GM21786 (cell line): ENCODE measurements around the gene MYO18B.
"Not testable (repeated sequence)": the region's sequence is repeated elsewhere in the genome, so short reads cannot be mapped to it uniquely, and the experiment has no call there.

ENCODE experiments used
- ATAC-seq: cut with Tn5 transposase; IDR thresholded peaks from one replicate; pipeline ENCODE4 v1.9.1; 2021; ENCODE audit not compliant: unreplicated experiment

MYO18B gene

DNA sequence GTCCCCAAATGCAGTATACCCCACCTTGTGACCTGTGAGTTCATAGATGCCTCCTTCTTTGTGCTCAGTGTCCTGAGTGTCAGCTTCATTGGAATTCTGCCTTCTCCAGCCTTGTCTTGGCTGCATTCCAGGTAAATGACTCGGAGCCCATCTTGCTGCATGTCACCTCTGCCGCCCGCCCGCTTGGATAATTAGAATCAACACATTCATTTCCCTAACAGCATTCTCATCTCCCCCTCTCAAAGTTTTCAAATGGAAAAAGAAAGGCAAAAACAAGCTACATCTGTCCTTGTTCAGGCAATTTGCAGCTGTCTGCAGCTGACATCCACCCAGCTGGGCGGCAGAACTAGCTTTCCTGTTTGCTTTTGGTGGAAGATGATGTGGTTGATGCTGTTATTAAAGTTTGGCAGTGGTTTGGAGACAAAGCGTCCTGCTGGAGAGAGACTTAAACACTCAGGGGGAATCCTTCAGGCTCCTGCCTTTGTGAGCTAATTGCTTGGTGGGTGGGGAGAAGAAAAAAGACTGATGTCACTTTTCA lies 228.5 kb downstream of the MYO18B start:
- ATAC-seq = no peak

DNA sequence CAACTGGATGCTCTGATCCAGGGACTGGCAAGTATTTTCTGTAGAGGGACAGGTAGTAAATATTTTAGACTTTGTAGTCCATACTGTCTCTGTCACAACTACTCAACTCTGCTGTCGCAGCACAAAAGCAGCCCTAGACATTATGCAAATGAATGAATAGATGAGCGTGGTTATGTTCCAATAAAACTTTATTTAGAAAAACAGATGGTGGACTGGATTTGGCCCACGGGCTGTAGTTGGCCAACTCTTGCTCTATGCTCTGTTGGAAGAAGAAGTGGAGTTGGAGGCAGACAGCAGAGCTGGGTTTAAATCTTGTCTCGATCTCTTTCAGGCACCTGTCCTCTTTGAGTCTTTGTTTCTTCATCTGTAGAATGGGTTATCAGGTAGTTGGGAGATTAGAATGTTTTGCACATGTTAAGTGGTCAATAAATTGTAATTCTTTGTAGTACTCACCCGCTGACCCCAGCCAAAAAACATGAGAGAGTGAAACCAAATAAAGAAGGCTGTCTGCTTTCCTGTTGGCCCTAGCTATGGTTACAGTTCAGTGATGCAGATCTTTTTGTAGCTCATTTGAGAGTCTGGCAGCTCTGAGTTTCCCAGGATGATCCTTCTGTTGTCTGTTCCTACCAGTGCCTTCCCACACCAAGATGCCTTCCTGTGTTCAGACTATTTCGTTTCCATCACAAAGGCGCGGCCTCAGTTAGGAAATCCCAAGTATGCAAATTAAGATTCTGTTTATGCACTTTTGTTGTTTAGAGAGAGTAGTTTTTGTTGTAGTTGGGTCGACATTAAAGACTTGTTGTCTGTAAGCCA lies 229.2 kb downstream of the MYO18B start:
- ATAC-seq = no peak

DNA sequence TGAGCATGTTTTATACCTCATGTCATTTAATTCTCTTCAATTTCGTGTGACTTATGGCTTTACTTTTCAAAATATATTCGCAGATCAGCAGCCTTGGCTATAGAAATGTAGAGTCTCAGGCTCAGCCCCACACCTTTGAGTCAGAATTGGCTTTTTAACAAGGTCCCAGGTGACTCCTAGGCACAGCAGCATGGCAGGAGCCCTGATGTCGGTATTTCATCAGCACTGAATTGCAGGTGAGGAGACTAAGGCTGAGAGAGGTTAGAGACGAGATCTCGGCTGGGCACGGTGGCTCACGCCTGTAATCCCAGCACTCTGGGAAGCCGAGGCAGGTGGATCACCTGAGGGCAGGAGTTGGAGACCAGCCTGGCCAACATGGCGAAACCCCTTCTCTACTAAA lies 230.4 kb downstream of the MYO18B start:
- ATAC-seq = no peak

DNA sequence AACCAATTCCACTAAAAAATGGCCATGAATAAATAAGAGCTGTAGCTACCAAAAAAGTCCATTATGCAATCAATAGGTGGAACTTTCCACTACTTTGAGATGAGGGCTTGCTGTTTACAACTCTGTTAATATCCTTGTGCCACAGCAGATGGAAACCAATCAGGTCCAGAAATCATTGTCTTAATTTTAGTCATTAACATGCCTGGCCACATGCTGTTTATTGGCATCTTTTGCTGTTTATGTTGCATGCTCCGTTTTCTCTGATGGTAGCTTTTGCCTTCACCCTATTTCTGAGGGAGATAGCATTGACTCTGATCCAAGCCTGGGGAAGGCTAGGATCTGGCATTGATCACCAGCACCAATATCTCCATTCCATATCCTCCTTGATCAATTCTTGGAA lies 234.4 kb downstream of the MYO18B start:
- ATAC-seq = no peak

DNA sequence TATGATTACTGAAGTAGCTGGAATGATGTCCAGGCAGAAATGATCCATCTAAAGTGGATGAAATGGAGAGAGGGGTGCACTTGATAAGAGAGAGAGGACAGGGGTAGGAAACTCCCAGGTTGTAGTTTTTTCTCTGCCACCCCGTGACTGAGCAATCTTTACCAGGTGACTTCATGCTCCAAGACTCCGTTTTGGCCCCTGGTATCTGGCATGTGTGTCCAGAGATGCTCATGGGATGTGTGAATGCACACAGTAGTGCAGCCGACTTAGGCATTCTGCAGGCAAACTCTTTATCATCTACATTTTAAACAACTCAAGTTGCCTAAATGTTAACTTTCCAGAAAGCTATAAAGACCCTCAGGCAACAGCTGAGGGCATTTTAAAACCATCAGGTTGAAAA lies 238.0 kb downstream of the MYO18B start:
- ATAC-seq = no peak

DNA sequence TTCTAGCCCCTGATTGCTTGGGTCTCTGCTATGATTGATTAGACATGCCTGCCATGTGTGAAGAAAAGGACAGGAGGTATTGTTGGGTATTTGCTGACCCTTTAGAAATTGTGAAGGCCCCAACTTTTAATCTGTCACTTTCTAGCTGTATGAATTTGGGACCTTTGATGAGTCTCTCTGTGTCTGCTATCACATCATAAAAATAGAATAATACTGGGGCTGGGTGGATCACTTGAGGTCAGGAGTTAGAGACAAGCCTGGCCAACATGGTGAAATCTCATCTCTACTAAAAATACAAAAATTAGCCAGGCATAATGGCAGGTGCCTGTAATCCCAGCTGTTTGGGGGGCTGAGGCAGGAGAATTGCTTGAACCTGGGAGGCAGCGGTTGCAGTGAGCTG lies 242.9 kb downstream of the MYO18B start:
- ATAC-seq = not testable (repeated sequence)

DNA sequence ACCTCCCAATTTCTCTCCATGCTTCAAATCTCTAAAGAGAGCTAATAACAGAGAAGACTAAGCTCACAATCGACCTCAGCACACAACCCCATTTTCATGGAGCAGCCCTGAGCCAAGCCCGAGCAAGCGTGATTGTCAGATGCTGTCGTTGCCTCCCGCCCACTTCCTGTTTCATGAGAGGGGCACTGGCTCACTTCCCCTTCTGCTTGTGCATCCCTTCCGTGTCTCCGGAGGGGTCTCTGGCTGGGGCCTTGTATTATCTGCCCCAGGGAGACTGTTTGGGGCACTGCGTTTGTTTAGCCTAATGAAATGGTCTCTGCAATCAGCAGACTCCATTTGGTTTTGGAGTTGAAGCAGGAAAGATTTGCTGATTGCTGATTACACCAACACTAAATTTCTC lies 246.0 kb downstream of the MYO18B start:
- no peak for ATAC-seq

DNA sequence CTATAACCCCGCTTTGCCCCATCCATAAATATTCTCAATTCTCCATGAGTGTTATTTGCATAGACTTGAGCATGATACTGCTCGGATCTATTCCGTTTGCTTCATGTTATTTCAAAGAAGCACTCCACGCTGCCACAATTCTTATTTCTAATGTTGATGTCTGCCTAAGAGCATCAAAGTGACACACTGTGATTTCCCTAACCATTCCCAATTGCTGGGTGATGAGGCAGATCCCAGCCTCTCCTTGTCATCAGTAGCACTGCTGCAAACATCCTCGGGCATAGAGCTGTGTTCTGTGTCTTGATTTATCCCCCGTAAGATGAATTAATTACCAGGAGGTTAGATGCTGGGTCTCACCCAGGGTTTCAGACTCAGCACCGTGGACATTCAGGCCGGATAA lies 249.0 kb downstream of the MYO18B start:
- no peak for ATAC-seq

DNA sequence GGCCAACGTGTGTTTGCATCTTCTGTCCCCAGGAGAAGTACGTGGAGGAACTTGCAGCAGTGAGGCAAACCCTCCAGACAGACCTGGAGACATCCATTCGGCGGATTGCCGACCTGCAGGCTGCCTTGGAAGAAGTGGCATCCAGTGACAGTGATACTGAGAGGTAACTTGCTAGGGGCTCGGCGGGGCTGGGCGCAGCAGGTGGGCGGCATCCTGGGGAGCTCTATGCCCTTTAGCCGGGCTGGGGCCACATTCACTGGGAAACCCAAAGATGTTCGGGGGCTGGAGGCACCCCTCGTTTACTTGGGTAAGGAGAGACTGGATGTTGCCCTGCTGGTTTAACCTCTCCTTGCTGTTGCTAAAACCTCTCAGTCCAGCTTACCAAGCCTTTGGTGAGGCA lies 250.3 kb downstream of the MYO18B start:
- no peak for ATAC-seq

DNA sequence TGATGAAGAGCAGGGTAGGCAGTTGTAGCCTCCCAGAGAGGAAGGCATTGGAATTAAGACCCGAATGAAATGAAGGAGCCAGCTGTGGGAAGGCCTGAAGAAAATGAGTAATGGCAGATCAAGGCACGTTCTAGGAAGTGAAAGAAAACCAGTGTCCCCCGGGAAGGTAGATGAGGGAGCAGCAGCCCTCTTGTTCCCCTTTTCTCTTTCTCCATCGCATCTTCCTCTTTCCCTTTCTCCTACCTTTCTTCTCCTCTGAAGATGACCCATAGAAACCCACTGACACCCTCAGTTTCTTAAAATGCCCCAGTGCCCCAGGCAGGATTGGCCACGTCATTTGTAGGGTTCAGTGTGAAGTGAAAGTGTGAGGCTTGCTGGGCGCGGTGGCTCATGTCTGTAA lies 254.7 kb downstream of the MYO18B start:
- ATAC-seq = no peak

DNA sequence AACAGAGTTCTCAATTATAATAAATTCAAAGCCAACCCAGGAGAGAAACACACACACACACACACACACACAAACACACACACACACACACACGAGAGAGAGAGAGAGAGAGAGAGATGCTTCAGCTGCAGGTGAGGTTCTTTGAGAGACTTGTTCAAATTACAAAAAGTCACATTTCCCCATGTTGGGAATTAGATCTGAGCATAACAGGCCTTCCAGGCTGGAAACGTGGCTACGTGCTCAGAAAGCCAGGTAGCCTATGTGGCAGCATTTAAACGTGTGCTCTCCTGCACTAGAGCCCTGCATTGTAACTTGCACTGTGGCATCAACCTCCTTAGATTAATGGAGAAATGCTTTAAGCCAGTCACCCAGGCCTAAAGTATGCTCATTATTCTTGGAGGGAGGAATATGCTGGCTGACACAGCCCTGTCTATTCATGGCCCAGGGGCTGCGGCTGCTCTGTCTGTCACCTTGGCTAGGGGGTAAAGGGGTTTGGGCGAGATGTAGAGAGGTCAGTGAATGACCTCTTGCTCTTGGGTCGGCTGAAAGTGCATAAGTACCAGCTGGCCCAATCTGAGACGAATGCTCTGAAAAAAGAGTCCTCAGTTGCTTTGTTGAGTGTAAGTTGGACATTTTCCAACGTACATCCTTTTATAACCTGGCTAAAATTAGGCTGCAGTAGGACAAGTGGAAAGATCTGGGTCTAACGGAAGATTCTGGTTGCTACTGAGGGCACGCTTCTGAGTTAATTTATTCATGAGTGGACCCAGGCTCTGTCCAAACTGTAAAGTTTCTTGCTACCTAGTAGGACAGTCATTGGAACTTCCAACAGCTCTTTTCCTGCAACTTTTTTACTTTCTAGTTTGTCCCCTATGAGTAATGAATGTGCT lies 256.1 kb downstream of the MYO18B start:
- ATAC-seq = no peak

DNA sequence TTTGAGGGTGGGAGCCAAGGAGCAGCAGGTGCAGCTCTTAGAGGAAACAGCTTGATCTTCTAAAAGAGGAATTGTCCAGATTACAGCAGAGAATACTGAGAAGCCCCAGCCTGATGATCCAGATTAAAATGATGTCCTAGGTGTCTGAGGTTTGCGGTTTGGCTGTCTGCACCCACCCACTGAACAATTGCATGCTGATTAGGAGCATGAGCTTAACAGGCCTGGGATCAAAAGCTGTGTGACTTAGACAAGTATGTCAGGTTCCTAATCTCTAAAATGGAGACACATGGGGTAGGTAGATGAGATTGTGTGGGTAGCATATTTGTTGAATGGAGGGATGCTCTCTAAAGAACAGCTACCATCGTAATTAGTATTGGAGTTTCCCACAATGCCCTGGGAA lies 260.5 kb downstream of the MYO18B start:
- ATAC-seq = no peak

DNA sequence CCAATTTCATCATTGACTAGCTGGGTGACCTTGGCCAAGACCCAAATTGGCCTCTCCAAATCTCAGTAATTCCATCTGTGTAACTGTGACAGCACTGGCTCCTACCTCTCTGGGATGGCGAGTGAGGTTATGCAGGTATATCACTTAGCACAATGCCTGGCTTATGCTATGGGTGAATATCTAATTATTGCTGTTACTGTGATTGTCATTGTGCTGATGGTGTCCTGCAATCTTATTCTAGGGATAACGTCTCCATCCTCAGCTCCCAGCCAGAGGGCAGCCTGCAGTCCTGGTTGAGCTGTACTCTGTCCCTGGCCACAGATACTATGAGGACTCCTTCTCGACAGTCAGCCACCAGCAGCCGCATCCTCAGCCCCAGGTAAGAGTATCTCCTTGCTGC lies 262.5 kb downstream of the MYO18B start:
- ATAC-seq = no peak

DNA sequence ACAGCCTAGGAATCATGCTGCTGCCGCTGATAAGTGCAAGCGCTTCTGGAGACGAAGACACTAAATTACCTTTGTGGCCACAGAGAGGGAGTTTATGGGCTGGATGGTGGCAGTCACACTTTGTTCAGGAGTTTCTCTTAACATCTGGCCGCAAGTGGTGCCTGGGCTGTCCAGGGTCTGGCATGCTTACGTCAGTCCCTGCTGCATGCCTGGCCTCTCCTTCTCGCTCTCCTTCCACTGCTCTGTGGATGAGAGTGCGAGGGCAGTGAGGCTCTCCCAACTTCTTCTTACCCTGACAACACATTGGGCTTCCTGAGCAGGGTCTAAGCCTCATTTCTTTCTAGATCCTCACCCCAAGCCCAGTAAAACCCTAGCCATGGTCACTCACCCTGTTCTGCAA lies 266.6 kb downstream of the MYO18B start:
- no peak for ATAC-seq

DNA sequence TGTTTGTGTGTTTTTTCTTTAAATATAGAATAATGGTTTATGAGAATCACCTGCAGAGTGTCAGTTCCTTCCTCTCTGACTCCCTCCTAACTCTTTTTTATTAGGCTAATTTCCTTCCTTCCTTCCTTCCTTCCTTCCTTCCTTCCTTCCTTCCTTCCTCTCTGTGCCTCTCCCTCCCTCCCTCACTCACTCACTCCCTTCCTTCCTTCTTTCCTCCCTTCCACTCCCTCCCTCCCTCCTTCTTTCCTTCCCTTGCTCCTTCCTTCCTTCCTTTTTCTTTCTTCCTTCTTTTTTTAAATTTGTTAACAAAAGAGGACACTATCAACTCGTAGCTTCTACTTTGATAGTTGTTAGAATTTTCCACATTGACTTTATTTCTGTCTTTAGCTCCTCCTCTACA lies 274.9 kb downstream of the MYO18B start:
- ATAC-seq = no peak

DNA sequence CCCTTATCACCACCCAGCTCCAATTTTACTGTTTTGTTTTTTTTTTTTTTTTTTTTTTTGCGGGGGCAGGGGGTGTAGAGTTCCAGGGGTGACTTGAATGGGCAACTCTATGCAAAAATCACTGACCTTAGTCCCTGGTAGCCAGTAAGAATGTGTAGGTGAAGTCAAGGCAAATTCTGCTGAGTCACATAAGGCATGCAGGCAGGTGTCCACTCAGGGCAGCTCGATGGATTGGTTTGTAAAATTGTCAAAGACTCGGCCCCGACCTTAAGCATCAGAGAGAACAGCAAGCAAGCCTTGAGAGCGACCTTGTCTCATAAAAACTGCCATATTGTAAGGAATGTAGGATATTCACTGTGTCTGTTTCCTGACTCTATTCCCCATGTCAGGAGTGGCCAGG lies 275.9 kb downstream of the MYO18B start:
- ATAC-seq = no peak

DNA sequence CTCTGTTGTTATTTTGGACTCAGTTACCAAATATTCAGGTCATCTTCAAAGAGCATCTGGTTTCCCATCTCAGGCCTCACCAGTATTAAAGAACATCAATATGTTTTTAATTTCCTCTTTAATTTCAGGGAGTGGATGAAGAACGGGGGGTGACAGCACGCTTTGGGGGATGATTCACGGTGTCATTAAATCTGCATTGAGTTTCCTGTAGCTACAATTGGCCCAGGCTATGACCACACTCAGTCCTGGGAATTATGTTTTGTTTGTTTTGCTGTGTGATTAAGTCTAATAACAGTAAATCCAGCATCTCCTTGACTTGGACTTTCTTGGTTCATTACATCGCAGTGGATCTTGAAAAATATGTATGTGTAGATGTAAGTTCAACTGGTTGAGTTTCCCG lies 277.6 kb downstream of the MYO18B start:
- ATAC-seq = no peak

DNA sequence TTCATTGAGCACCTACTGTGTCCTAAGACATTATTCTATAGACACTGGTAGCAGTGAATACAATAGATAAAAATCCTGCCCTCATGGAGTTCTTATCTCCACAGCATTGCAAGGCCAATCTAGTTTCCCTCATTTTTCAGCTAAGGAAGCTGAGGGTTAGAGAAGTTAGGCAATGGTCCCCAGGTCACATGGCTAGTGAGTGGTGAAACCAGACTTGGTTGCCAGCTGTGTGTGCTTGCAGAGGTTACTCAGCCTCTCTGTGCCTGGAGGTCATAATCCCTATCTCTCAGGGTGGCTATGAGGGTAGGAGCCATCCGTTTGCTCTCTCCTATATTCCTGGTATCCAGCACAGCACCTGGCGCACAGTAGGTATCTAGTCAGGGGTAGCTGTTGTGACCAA lies 279.5 kb downstream of the MYO18B start:
- ATAC-seq = no peak

DNA sequence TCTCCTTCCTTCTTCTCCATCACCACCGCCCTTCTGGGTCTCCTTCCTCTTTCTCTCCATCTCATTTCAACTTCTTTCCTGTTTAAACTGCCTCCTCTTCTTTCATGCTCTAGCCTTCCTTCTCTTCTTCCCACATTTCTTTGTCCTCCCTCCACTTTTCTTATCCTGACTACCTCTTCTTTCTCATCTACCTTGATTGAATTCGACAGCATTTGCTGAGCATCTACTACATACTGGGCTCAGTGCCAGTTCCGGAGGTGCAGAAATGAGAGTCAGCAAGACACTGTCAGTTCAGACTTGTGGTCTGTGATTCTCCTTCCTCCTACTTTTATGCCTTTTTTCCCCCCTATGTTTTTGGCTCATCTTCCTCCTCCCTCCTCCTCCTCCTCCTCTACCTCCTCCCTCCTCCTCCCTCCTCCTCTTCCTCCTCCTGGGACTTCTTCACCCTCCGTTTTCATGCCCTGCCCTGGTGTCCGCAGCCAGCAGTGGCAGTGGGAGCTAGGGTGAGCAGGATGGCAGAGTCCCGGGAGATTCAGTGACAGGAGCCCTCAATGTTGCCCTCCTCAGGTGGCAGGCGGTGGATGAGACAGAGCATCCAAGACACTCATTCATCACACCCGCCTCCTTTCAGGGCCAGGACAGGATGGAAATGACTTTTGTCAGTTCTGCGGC lies 281.3 kb downstream of the MYO18B start:
- ATAC-seq = no peak

DNA sequence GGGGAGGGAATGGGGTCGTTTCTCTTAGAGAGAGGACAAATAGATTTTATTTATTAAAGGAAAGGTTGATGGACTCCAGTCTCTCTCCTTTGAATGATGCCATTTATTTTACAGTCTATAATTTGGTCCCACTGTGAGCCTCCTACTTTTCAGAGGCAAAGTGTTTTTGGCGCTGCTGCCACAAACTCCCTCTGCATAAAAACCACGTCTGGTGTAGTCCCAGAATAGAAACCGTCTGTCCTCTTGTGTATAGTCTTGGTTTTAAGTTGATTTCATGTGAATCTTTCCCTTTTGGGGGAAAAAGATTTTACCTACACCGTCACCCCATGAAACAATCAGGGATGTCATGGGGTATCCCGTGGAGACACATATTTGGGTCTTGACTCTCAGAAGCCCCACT lies 283.6 kb downstream of the MYO18B start:
- ATAC-seq = no peak

DNA sequence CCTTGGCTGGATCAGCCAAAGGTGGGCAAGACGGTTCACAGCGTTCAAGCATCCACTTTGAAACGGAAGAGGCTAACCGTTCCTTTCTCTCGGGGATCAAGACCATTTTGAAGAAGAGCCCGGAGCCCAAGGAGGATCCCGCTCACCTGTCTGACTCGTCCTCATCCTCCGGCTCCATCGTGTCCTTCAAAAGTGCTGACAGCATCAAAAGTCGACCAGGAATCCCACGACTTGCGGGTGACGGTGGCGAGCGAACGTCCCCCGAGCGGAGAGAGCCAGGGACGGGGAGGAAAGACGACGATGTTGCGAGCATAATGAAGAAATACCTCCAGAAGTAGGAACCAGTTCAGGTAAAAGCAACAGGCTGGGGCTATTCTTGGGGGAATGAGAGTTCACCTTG lies 285.4 kb downstream of the MYO18B start:
- no peak for ATAC-seq

DNA sequence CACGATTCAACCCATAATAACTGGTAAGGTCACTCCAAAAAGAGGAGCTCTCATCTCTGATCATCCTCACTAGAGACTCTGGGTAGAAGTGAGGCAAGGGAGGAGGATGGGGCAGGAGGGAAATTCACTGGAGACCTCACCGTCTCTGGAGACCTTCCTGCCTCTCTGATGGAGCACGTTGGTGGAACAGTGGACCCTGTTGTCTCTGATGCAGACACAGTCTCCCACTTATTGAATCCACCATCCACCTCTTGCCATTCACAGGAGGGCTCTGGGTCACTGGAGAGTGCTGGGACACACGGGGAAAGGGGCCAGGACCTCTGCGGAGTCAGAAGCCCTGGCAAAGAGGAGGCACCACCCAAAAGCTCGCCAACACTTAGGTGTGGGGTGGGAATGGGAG lies 289.7 kb downstream of the MYO18B start:
- ATAC-seq = no peak
